Astrocyte (in vitro differentiated cells and primary cell): ENCODE measurements around the gene DHRS7. TPM values are rescaled to one million over a fixed set of nuclear protein-coding genes. Genes with fewer than 3 reads are reported as not detected.

Experiments
- DNase-seq: peaks from one replicate; pipeline ENCODE4 v3.0.0-alpha.2; 2010; ENCODE audit warnings: low read depth
- FAIRE-seq: peaks from 2 replicates; lab custom pipeline; 2011; peaks lifted over from hg19 to GRCh38; lab: Jason Lieb, UNC
- H2AFZ ChIP-seq: 2 replicates; pipeline ENCODE4 v1.6.0; 2012; ENCODE audit warnings: low read depth, low read length, inconsistent platforms
- H3K27ac ChIP-seq: 2 replicates; pipeline ENCODE4 v1.5.1; 2011; ENCODE audit warnings: low read depth, low read length, inconsistent platforms
- H3K27me3 ChIP-seq: 2 replicates; pipeline ENCODE4 v1.6.0; 2011; ENCODE audit warnings: low read length, inconsistent platforms; ENCODE audit not compliant: insufficient read depth
- H3K36me3 ChIP-seq: 2 replicates; pipeline ENCODE4 v1.5.1; 2011; ENCODE audit warnings: low read length, inconsistent platforms; ENCODE audit not compliant: insufficient read depth
- H3K4me1 ChIP-seq: 2 replicates; pipeline ENCODE4 v1.5.1; 2011; ENCODE audit warnings: low read length, inconsistent platforms; ENCODE audit not compliant: insufficient read depth
- H3K4me2 ChIP-seq: 2 replicates; pipeline ENCODE4 v1.6.0; 2012; ENCODE audit warnings: low read length, inconsistent platforms
- H3K4me3 ChIP-seq: 2 replicates; pipeline ENCODE4 v1.5.1; 2011; ENCODE audit warnings: low read depth, mild to moderate bottlenecking, low read length, inconsistent platforms; ENCODE audit not compliant: insufficient read depth
- H3K79me2 ChIP-seq: 2 replicates; pipeline ENCODE4 v1.6.0; 2012; ENCODE audit warnings: mild to moderate bottlenecking, low read length, inconsistent platforms; ENCODE audit not compliant: insufficient read depth
- H3K9ac ChIP-seq: 2 replicates; pipeline ENCODE4 v1.6.0; 2012; ENCODE audit warnings: mild to moderate bottlenecking, low read length, inconsistent platforms
- H3K9me3 ChIP-seq: 2 replicates; pipeline ENCODE4 v1.5.1; 2012; ENCODE audit warnings: low read depth, mild to moderate bottlenecking, low read length, inconsistent platforms; ENCODE audit not compliant: insufficient read depth
- H4K20me1 ChIP-seq: 2 replicates; pipeline ENCODE4 v1.6.0; 2012; ENCODE audit warnings: low read length, inconsistent platforms; ENCODE audit not compliant: insufficient read depth
- H3K27ac Mint-ChIP-seq: one replicate; pipeline ENCODE4 v1.8.0; 2021; ENCODE audit warnings: mild to moderate bottlenecking, mixed read lengths; ENCODE audit not compliant: unreplicated experiment
- H3K27me3 Mint-ChIP-seq: one replicate; pipeline ENCODE4 v1.8.0; 2021; ENCODE audit warnings: low read depth, mixed read lengths; ENCODE audit not compliant: unreplicated experiment
- H3K36me3 Mint-ChIP-seq: one replicate; pipeline ENCODE4 v1.8.0; 2021; ENCODE audit warnings: low read depth, mixed read lengths; ENCODE audit not compliant: unreplicated experiment
- H3K4me1 Mint-ChIP-seq: one replicate; pipeline ENCODE4 v1.8.0; 2021; ENCODE audit warnings: low read depth, mixed read lengths; ENCODE audit not compliant: unreplicated experiment
- H3K4me3 Mint-ChIP-seq: one replicate; pipeline ENCODE4 v1.8.0; 2021; ENCODE audit warnings: mild to moderate bottlenecking, moderate library complexity, mixed read lengths; ENCODE audit not compliant: unreplicated experiment
- H3K9me3 Mint-ChIP-seq: one replicate; pipeline ENCODE4 v1.8.0; 2021; ENCODE audit warnings: mild to moderate bottlenecking, mixed read lengths; ENCODE audit not compliant: unreplicated experiment
- EZH2 ChIP-seq: IDR thresholded peaks from 2 replicates; pipeline ENCODE4 v1.6.1; 2012; ENCODE audit warnings: mild to moderate bottlenecking, low read length, inconsistent platforms; ENCODE audit not compliant: insufficient read depth
- total RNA-seq: library from RNA; stranded (reverse); gene quantifications from 2 replicates; pipeline ENCODE4 v1.2.1, GENCODE V29; 2021
- TF ChIP-seq, protein P1 (sequence below): IDR thresholded peaks from 2 replicates; pipeline ENCODE4 v1.5.1; 2011; ENCODE audit warnings: low read depth, mild to moderate bottlenecking, inconsistent platforms, low read length, moderate library complexity; ENCODE audit not compliant: insufficient read depth

The DHRS7 gene
- total RNA-seq, 1 donor from 2014 or later, result 62.5 TPM

- DNase-seq (no peak), FAIRE-seq (no peak)
- H3K4me3 Mint-ChIP-seq, result no peak overlapping the region
- peaks cover 33% of the 10 kb centered on the region for H3K4me1 Mint-ChIP-seq
- H3K9me3 ChIP-seq, result no peaks in the 10 kb centered on the region
- no peak overlapping the region for H3K4me3 ChIP-seq
- TF ChIP-seq, protein P1, sequence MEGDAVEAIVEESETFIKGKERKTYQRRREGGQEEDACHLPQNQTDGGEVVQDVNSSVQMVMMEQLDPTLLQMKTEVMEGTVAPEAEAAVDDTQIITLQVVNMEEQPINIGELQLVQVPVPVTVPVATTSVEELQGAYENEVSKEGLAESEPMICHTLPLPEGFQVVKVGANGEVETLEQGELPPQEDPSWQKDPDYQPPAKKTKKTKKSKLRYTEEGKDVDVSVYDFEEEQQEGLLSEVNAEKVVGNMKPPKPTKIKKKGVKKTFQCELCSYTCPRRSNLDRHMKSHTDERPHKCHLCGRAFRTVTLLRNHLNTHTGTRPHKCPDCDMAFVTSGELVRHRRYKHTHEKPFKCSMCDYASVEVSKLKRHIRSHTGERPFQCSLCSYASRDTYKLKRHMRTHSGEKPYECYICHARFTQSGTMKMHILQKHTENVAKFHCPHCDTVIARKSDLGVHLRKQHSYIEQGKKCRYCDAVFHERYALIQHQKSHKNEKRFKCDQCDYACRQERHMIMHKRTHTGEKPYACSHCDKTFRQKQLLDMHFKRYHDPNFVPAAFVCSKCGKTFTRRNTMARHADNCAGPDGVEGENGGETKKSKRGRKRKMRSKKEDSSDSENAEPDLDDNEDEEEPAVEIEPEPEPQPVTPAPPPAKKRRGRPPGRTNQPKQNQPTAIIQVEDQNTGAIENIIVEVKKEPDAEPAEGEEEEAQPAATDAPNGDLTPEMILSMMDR, result no peak
- no peak for TF ChIP-seq EZH2
- H2AFZ ChIP-seq, result no peak overlapping the region
- H4K20me1 ChIP-seq, result peaks cover 73% of the 10 kb centered on the region
- H3K4me2 ChIP-seq, result no peak overlapping the region
- no peaks in the 10 kb centered on the region for H3K27me3 ChIP-seq
- H3K27me3 Mint-ChIP-seq, result no peaks in the 10 kb centered on the region
- peaks cover 12% of the 10 kb centered on the region for H3K36me3 Mint-ChIP-seq
- no peak overlapping the region for H3K27ac ChIP-seq
- no peak overlapping the region for H3K27ac Mint-ChIP-seq
- peaks cover 99% of the 10 kb centered on the region for H3K79me2 ChIP-seq
- H3K36me3 ChIP-seq, result peaks cover 3% of the 10 kb centered on the region
- H3K4me1 ChIP-seq, result peaks cover 29% of the 10 kb centered on the region
- no peaks in the 10 kb centered on the region for H3K9me3 Mint-ChIP-seq
- no peak overlapping the region for H3K9ac ChIP-seq
Observed at GRCh38 chr14:60097974-60098373, 67.2 kb downstream of the DHRS7 start.

DNA sequence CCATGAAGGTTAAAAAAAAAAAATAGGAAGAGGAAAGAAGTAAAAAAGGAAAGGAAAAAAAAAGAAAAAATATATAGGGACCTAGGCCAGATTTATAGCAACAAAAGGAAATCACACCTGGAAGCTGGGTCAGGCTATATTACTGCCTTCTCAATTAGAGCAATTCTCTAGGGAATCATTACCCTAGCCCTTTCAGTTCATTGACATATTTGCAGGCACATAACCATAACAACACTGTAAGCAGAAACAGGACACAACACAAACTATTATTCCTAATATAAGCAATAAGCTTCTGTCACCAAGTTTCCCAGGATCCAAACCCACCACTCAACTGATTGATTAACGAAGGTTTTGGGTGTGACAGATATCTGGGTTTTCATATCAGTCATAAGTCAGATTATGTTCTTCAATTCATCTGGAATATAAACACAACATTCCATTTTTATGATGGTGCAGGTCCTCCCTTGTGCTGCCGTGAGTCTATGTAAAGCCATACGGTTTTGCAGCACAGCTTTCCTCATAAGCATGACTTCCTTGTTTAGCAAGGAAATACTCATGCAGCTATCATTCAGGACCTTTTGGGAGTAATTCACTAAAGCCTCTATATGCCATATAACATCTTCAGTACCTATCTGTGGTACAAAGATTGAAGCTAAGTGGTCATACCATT, 69.3 kb downstream of the DHRS7 start:
- Mint-ChIP-seq H3K27me3 (no peaks in the 10 kb centered on the region), H3K4me3 (no peak overlapping the region), H3K4me1 (peaks cover 20% of the 10 kb centered on the region), H3K27ac (no peak overlapping the region), H3K9me3 (no peaks in the 10 kb centered on the region), H3K36me3 (peaks cover 12% of the 10 kb centered on the region)
- TF ChIP-seq, protein P1, result no peak
- no peak for TF ChIP-seq EZH2
- DNase-seq (peak; percentile 79), FAIRE-seq (peak; percentile 66)
- peak overlapping the region; percentile 59 for H3K27ac ChIP-seq
- no peaks in the 10 kb centered on the region for H3K27me3 ChIP-seq
- no peak overlapping the region for H2AFZ ChIP-seq
- H3K9ac ChIP-seq, result no peak overlapping the region
- H4K20me1 ChIP-seq, result peaks cover 56% of the 10 kb centered on the region
- peak overlapping the region; percentile 92 for H3K4me2 ChIP-seq
- peaks cover 23% of the 10 kb centered on the region for H3K4me1 ChIP-seq
- H3K4me3 ChIP-seq, result peak overlapping the region; percentile 6
- H3K79me2 ChIP-seq, result peaks cover 89% of the 10 kb centered on the region
- H3K36me3 ChIP-seq, result peaks cover 3% of the 10 kb centered on the region
- no peaks in the 10 kb centered on the region for H3K9me3 ChIP-seq

- peak overlapping the region; percentile 22 for H3K9ac ChIP-seq
- peaks cover 23% of the 10 kb centered on the region for H3K4me1 ChIP-seq
- Mint-ChIP-seq H3K27me3 (no peaks in the 10 kb centered on the region), H3K9me3 (no peaks in the 10 kb centered on the region), H3K27ac (no peak overlapping the region), H3K4me3 (peak overlapping the region; percentile 94), H3K36me3 (peaks cover 12% of the 10 kb centered on the region), H3K4me1 (peaks cover 19% of the 10 kb centered on the region)
- DNase-seq, result no peak
- FAIRE-seq, result no peak
- no peak overlapping the region for H2AFZ ChIP-seq
- H3K36me3 ChIP-seq, result peaks cover 3% of the 10 kb centered on the region
- no peaks in the 10 kb centered on the region for H3K27me3 ChIP-seq
- no peaks in the 10 kb centered on the region for H3K9me3 ChIP-seq
- H4K20me1 ChIP-seq, result peaks cover 53% of the 10 kb centered on the region
- peaks cover 82% of the 10 kb centered on the region for H3K79me2 ChIP-seq
- TF ChIP-seq, protein P1, result no peak
- no peak for TF ChIP-seq EZH2
- H3K27ac ChIP-seq, result peak overlapping the region; percentile 9
- peak overlapping the region; percentile 92 for H3K4me2 ChIP-seq
- H3K4me3 ChIP-seq, result no peak overlapping the region
Observed at GRCh38 chr14:60095231-60095630, 70.0 kb downstream of the DHRS7 start.
